Stimulated activated CD8-positive, alpha-beta memory T cell treated with anti-CD3 and anti-CD28 coated beads, Interleukin-12 subunit alpha, Interleukin-12 subunit beta, amount 100 ng/mL, for 1 hour (primary cell): ENCODE measurements around the gene CYSRT1.

Experiments
- DNase-seq: peaks from one replicate; pipeline ENCODE4 v3.0.0-alpha.2; 2020; ENCODE audit warnings: low read depth

CYSRT1 gene

DNA sequence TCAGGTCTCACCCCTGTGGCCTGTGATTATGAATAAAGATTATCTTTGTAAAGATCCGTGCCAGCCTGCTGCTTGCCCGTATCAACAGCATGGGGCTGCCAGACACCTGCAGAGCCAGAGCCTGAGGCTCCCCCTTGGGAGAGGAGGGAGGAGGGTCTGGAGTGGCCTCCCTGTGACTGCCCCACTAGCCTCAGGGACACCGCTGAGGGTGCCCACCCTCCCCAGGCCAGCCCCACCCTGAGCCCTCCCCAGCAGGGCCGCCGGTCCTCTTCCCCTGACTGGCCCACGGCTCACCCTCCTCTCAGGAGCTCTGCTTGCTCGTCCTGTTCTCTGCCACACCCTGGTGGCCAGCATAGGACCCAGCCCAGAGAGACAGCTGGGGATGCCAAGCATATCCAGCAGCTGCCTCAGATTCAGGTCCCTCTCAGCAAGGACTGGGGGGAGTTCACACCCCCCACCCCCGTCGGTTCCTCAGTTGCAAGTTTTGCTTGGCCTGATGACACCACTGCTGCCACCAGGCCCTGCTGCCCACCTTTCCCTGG lies 34.6 kb upstream of the CYSRT1 start:
- DNase-seq: no peak

DNA sequence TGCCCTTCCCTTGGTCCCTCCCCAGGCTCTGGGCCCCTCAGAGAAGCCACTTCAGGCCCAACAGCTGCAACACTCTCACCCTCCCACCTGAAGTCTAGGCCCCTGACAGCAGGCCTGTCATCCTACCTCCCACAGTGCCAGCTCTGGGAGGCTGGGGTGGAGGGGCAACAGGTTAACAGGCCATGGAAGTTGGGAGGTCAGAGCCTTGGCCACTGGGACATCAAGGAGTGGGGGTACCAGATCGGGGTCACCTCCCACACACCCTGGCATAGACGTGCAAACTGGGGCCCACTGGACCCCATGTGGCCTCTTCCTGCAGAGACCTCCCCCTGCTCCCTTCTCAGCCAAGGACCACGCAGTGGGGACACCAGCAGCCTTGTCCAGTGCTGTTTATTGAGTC lies 33.7 kb upstream of the CYSRT1 start:
- no peak for DNase-seq

DNA sequence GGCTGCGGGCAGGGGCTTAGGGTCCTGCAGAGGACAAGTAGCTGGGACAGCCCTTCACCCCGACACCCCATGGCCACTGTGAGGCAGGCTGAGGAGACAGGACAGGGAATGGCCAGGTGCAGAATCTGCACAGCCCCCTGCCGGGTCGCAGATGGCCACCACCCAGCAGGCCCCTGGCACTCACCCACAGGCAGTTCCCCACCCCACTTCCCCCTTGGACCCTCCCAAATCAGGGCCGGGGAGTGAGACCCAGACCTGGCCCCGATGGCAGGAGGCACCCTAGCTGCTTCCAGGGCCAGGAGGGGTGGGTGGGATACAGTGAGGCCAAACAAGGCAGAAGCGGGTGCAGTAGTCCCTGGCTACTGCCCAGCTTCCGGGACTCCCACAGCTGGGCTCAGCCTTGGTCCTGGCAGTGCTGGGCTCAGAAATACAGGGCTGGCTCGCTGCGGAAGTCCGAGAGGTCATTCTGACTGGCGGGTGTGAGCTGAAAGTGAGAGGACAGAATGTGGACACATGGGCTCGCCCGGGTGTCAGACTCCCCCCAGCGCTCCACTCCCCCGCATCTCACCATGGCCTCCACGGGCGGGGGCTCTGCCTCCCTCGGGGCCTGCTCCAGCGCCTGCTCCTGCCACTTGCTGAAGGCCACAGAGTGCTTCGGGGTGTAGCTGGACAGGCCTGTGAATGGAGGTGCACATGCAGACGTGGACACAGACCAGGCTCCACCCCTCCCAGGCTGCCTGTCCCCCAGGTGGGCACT lies 33.1 kb upstream of the CYSRT1 start:
- DNase-seq: no peak

DNA sequence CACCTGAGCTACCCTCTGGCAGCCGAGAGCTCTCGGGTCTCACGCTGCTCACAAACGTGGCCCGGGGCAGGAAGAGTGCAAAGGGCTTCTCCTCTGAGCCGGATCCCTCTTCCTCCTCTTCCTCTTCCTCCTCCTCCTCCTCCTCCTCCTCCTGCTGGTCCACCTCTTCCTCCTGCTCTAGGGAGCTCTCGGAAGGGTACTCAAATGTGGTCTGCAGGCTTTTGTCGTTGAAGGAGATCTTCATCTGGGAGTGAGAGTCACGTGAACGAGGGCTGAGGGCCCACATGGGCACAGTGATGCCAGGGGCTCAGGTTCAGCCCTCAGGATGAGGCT lies 32.6 kb upstream of the CYSRT1 start:
- no peak for DNase-seq

DNA sequence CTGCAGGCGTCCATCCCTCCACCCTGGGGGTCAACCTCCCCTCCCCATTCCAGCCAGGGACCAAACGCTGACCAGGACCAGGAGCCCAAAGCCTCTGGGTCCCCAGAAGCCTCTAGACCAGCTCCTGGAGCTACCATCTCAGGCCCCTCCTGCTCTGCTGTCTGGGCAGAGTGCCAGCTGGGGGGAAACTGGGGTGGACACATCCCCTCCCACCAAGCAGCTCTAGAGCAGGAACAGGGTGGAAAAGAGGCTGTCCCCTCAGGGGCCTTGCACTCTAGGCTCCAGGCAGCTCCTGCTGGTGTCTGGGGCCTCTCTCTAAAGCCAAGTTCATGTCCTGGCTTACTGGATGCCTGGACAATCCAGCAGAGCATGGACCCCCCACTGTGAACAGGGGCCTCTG lies 32.1 kb upstream of the CYSRT1 start:
- no peak for DNase-seq

DNA sequence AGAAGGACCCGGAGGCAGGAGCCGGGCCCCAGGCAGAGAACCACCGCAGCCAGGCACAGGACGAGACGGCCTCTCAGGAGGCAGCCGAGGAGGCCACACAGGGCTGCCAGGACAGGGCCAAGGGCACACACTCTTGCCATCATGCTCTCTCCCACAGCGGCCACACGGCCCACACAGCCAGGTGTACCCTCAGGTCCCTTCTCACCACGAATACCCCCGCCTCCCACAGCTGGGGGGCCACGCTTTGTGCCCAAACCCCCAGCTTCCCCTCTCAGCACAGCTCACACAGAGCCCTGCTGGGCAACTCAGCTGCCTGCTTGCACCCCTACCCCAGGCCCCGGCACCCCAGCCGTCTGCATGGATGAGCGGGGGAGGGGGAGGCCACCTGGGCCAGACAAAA lies 31.2 kb upstream of the CYSRT1 start:
- DNase-seq: no peak

DNA sequence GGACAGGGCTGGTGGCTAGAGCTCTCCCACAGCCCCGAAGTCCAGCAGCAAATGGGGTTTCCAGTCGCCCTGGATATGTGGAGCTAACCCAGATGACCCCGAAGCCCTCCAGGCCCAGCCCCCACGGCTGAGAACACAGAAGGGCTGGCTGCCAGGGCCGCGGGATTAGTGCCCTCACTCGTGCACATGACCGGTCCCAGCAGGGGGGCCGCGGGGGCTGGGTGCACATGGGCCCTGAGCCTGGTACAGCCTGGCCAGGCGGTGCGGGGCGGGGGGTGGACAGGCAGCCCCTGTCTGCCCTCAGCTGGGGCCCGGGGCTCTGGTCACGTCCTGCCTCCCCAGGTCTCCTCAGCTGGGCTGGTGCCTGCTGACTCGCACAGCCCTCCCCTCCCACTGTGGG lies 30.6 kb upstream of the CYSRT1 start:
- no peak for DNase-seq

DNA sequence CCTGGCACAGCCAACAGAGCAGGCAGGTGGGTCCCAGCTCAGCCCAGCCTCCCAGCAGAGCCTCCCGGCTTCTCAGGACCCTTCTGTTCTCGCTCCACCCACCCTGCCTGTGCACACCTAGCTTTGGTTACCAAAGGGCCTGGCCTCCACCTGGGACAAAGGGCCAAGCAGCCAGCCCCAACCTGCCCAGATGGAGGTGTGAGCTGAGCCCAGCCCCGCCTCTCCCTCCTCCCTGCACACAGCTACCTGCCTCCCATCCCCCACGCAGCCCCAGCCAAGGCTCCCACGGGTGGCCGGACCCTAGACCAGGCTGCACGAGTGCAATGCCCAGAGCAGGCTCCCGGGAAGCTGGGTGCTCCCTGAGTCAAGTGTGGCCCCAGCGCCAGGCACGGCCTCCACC lies 30.1 kb upstream of the CYSRT1 start:
- no peak for DNase-seq

DNA sequence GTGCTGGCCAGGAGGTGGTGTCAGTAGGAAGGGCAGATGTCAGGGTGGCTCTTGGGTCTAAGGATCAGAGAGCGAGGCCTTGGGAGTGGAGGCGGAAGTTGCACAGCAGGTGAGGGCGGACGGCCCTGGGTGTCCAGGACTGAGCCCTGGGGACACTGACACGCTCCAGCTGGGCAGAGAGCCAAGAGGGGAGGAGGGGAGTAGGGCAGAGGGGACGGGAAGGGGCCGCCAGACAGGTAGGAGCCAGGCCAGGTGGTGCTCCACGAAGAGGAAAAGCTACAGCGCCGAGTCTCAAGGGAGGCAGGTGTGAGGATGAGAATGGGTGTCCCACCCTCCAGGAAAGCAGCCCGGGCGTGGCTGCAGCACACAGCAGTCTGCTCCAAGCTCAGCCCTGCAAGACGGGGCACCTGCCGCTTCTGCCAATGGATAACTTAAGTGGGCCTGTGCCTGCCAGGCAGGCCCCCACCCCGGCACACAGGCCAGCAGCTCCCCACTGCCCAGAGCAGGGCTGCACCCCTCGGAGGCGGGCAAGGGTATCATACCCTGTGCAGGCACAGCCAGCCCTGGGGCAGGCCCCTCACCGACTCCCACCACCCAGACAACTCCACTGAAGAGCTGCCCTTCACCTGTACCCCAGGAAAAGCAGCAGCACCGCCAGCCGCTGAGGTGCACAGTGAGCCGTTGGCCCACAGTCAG lies 29.3 kb upstream of the CYSRT1 start:
- DNase-seq: no peak

DNA sequence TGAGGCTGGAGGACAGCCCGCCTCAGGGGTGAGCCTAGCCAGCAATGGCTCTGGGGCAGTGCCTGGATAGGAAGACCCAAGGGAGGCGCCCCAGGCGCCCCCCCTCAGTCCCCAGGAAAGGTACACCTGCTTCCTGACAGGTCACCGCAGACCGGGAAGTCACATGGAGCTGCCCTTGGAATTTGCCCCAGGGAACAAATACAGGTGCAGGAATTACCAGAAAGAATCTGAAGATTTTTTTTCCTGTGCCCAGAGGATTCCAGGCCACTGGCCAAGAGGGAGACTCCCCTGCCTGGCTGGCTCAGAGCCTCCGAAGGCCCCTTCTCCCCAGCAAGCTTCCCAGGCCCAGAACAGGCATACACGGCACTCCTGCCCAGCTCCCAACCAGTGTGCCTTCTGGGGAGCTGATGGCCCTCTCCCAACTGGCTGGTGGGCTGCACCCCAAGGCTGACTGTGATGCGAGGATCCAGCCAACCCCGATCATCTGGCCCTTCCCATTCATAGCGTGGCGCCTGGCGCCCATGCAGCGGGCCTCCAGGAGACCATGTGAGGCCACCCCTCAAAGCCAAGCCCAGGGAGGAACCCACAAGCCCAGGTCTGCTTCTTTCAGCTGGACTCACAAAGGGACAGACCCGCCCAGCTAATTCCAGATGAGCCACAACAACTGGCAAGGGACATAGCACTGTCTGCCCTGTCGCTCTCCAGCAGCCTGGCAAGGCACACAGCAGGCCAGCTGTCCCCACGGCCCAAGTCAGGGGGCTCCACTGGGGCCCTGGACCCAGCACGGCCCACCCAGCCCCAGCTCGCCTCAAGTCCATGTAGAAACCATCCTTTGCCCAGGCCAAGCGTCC lies 26.7 kb upstream of the CYSRT1 start:
- no peak for DNase-seq

DNA sequence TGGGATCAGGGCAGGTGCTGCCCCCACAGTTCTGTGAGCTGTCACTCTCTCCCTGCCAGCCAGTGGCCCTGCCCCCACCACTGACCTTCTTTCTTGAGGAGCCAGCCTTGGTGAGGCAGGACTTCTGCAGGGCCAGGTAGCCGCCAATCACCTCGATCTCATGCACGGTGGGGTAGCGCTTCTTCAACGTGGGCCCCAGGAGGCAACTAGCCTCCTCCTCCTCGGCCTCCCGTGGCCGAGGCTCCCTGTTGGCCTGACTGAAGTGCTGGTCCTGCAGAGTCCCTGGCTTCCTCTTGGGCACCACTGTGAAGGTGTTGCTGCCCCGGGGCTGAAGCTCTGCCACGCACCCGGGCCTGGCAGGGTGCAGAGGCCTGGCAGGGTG lies 26.1 kb upstream of the CYSRT1 start:
- no peak for DNase-seq

DNA sequence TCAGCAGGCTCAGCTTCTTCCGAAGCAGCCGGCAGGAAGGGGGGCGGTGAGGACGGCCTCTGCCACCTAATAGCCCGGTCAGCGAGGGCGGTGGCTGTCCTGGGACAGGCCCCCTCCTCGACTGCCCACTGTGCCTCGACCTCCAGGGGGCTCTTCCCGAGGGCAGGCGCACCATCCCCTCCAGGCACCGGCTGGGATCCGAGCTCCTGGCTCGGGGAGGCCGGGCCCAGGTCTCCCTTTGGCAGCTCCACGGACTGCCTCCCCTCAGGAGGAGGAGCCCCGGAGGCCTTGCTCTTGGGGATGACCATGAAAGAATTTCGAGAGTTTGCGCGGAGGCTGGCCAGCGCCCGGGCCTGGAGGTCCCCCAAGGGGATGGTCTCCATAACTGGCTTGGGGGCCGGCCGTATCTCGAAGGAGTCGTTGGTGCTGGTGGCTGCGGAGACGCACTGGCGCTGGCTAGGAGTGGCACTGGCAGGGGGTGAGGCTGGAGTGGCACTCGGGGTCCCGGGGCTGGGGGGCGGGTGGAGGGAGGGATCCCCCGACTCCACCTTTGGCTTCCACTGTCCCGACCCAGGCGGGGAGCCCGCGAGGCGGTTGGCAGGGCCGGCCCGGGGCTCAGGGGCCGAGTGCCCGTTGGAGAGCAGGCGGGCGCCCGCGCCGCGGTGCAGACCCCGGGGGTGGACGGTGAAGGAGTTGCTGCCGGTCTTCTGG lies 25.4 kb upstream of the CYSRT1 start:
- DNase-seq: no peak

DNA sequence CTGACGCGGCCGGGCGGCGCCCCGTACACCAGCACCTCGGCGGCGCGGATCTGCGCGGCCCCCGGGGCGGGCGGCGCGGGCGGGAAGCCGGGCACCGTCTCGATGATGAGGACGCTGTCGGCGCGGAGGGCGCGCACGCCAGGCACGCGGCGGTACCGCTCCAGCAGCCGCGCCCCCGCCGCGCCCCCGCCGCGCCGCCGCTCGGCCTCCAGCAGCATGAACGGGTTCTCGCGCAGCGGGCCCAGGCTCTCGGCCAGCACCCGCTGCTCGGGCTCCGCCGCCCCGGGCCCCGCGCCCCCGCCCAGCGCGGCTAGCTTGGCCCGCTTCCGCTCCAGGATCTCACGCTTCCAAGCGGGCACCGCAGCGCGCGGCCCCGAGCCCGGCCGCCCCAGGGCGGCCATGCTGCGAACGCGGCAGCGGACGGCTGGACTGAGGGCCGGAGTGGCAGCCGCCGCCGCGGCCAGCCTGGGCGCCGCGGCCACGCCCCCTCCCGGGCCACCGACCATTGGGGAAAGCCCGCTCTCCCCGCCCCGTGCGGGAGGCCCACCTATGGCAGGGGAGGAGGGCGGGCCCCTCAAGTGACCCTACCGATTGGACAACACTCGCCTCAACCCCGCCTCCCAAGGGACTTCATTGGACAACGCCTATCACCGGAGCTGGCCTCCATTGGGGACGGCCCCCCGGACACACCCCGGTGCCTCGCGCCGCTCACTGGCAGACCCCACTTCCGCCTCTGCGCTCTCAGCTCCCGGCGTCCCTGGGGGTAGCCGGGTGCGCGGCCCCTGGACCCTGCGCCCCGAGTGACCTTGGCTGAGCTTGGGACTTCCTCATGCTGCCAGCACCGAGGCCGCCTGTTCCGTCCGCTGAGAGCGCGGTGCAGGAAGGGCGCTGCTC lies 24.4 kb upstream of the CYSRT1 start, which contains the start of gene TPRN:
TSS of gene TPRN (minus strand) at position 431 of the 894 bp plus-strand sequence. CDS start at position 401, 30 bp downstream.
- peak; percentile 97 for DNase-seq

DNA sequence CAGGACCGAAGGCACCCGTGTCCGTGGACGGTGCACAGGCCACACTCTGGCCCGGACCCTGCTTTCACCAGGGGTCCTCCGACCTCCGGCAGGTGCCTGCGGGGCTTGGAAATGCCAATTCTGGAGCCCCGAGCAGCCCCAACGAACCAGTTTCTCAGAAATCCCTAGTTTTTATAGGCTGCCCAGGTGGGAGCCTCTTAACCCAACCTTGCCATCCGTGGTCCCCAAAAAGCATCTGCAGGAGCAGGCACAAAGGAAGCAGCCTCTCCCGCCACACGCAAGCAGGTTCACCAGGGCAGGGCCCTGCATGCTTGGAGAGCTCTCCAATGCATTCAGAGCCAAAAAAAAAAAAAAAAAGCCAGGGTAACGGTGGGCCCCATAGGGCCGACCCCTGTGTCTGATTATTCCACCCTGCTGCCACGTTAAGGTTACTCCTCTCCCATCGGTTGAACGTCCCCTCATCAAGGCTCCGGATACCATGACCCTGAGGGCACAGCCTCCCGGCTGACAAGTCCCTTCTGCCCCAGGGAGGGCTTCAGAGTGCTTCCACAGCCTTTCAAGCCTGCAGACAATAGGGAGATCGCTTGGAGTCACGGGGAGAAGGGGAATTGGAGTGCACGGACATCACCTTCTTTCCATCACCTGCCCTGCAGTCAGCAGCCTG lies 23.6 kb upstream of the CYSRT1 start:
- no peak for DNase-seq

DNA sequence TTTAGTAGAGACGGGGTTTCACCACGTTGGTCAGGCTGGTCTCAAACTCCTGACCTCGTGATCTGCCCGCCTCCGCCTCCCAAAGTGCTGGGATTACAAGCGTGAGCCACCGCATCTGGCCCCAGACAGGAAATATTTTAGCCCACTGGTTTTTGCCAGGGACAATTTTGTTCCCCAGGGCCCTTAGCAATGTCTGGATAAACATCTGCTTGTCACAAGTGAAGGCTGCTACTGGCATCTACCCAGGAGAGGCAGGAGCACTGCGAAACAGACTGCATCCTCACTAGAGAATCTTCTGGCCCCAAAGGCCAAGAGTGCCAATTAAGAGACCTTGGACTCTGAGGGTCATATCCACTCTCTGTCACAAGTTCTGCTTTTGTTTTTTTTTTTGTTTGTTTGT lies 22.0 kb upstream of the CYSRT1 start:
- no peak for DNase-seq

DNA sequence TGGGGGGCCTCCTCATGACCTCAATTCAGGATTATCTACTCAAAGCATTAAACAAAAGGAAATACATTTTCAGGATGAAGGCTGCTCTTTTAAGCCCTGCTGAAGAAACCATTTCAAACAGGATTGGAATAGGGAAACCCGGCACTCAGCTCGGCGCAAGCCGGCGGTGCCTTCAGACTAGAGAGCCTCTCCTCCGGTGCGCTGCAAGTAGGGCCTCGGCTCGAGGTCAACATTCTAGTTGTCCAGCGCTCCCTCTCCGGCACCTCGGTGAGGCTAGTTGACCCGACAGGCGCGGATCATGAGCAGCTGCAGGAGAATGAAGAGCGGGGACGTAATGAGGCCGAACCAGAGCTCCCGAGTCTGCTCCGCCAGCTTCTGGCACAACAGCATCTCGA lies 20.2 kb upstream of the CYSRT1 start:
- DNase-seq: no peak

DNA sequence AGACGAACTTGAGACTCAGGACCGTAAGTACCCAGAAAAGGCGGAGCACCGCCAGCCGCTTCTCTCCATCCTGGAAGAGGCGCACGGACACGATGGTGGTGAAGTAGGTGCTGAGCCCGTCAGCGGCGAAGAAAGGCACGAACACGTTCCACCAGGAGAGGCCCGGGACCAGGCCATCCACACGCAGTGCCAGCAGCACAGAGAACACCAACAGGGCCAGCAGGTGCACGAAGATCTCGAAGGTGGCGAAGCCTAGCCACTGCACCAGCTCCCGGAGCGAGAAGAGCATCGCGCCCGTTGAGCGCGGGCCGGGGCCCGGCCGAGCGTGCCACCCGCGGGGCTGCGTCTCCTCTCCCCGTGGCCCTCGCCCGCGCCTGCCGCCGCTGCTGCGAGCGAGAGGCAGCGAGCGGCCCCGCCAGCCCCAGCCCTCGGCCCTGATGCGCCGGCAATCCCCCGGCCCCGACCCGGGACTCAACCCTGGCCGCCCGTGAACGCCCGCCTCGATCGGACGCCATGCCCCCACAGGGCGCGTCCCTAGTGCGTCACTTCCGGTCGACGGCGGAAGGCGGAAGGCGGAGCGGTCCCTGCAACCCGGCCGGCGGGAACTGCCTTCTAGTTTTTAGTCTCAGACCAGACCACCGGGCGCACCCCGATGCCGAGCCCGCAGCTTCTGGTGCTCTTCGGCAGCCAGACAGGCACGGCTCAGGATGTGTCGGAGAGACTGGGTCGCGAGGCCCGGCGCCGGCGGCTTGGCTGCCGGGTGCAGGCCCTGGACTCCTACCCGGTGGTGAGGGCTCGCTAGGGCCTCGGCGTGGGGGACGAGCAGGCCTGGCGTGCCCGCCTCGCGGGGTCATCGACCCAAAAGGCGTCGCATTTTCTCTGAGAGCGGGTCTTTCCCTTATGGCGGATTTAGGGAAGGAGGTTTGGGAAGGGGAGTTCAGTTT lies 19.6 kb upstream of the CYSRT1 start, which contains the start of the genes NDOR1 and TMEM203:
TSS of gene NDOR1 (plus strand) at position 575 of the 944 bp plus-strand sequence. CDS start at position 653, 78 bp downstream.
TSS of gene TMEM203 (minus strand) at position 523 of the 944 bp plus-strand sequence. CDS start at position 289, 234 bp downstream.
- peak; percentile 91 for DNase-seq

DNA sequence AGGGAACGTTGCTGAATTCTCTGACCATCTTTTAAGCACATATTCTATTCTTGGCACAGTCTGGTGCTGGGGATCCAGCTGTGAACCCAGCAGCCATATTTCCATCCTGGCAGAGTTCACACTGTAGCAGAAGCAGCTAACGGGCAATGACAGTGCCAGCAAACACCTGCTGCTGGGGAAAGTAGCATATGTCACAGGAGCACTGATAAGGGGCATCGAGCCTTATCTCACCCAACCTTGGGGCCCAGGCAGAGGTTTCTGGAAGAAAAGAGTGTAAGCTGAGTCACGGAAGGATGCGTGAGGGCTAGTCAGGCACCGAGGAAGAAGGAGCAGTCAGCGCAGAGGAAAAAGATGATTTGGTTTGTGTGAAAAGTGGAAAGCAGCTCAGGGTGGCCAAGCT lies 18.4 kb upstream of the CYSRT1 start:
- no peak for DNase-seq

DNA sequence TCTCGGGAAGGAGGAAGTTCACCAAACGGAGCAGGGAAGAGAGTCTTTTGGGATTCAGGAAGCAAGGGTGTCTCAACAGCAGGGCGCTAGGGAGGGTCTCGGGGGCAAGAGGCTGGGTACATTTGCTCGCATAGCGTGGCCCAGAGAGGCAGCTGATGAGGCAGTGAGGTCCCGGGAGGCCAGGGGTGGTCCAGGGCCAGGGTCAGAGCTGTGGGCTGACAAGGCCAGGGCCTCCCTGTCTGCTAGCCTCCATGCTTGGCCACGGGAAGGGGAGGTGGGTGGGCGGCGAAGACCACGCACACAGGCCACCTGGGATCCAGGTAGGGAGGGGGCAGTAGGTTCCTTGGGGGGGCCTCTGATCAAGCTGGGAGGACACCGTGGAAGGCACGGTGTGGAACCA lies 13.4 kb upstream of the CYSRT1 start:
- no peak for DNase-seq
